OCI-LY1 (cell line): ENCODE data around the gene CISH.

Experiments
- H2AFZ ChIP-seq: fragments of 200-600 bp; sonication (generic), shearing (Covaris generic); 2 replicates; pipeline ENCODE4 v1.6.0; 2014; ENCODE audit warnings: antibody characterized with exemption, mild to moderate bottlenecking, low read length
- H3F3A ChIP-seq: fragments of 200-600 bp; sonication (generic), shearing (Covaris generic); 2 replicates; pipeline ENCODE4 v1.6.0; 2014; ENCODE audit warnings: mild to moderate bottlenecking, antibody characterized with exemption, low read length, moderate library complexity; ENCODE audit not compliant: insufficient read depth
- H3K27ac ChIP-seq: fragments of 200-600 bp; sonication (generic); 2 replicates; pipeline ENCODE4 v1.5.1; 2014; ENCODE audit warnings: low read length, mixed run types, mild to moderate bottlenecking, low read depth; ENCODE audit not compliant: poor library complexity, severe bottlenecking
- H3K27me3 ChIP-seq: fragments of 200-600 bp; sonication (generic); 2 replicates; pipeline ENCODE4 v1.6.0; 2014; ENCODE audit warnings: antibody characterized with exemption, mild to moderate bottlenecking, low read length, moderate library complexity; ENCODE audit not compliant: insufficient read depth
- H3K36me3 ChIP-seq: fragments of 200-600 bp; sonication (generic); 2 replicates; pipeline ENCODE4 v1.6.1; 2014; ENCODE audit warnings: mild to moderate bottlenecking, antibody characterized with exemption, low read length, moderate library complexity, mixed read lengths; ENCODE audit not compliant: insufficient read depth
- H3K4me1 ChIP-seq: fragments of 200-600 bp; sonication (generic); 2 replicates; pipeline ENCODE4 v1.5.1; 2014; ENCODE audit warnings: mild to moderate bottlenecking, low read length, moderate library complexity; ENCODE audit not compliant: insufficient read depth, severe bottlenecking
- H3K4me2 ChIP-seq: fragments of 200-600 bp; sonication (generic), shearing (Covaris generic); 2 replicates; pipeline ENCODE4 v1.6.1; 2014; ENCODE audit warnings: low read length
- H3K4me3 ChIP-seq: fragments of 200-600 bp; sonication (generic); 2 replicates; pipeline ENCODE4 v1.5.1; 2014; ENCODE audit warnings: low read length, low read depth, mild to moderate bottlenecking, mixed read lengths; ENCODE audit not compliant: poor library complexity, severe bottlenecking
- H3K79me2 ChIP-seq: fragments of 200-600 bp; shearing (Covaris generic); 2 replicates; pipeline ENCODE4 v1.6.1; 2016; ENCODE audit warnings: mixed run types, low read length, mixed read lengths; ENCODE audit not compliant: insufficient read depth
- H3K9ac ChIP-seq: fragments of 200-600 bp; sonication (generic), shearing (Covaris generic); 2 replicates; pipeline ENCODE4 v1.6.1; 2014; ENCODE audit warnings: mild to moderate bottlenecking, low read length, mixed read lengths
- H3K9me2 ChIP-seq: fragments of 200-600 bp; sonication (generic), shearing (Covaris generic); 2 replicates; pipeline ENCODE4 v1.6.1; 2014; ENCODE audit warnings: low read depth, mild to moderate bottlenecking, low read length, mixed read lengths
- H3K9me3 ChIP-seq: fragments of 200-600 bp; shearing (Covaris generic); 2 replicates; pipeline ENCODE4 v1.6.1; 2014; ENCODE audit warnings: low read length, mixed read lengths
- H4K20me1 ChIP-seq: fragments of 200-600 bp; sonication (generic), shearing (Covaris generic); 2 replicates; pipeline ENCODE4 v1.6.0; 2016; ENCODE audit warnings: mild to moderate bottlenecking, low read length; ENCODE audit not compliant: insufficient read depth
- EZH2 ChIP-seq: fragments of 200-600 bp; sonication (generic), shearing (Covaris generic); IDR thresholded peaks from 2 replicates; pipeline ENCODE4 v1.8.0; 2017; ENCODE audit warnings: borderline replicate concordance, mixed run types, mild to moderate bottlenecking, antibody characterized with exemption, low read length, moderate library complexity, mixed read lengths
- TF ChIP-seq, protein P1 (sequence below): fragments of 200-600 bp; sonication (generic), shearing (Covaris generic); IDR thresholded peaks from 2 replicates; pipeline ENCODE4 v1.5.1; 2017; ENCODE audit warnings: mild to moderate bottlenecking, antibody characterized with exemption, low read length, moderate library complexity, mixed read lengths

Gene CISH

DNA sequence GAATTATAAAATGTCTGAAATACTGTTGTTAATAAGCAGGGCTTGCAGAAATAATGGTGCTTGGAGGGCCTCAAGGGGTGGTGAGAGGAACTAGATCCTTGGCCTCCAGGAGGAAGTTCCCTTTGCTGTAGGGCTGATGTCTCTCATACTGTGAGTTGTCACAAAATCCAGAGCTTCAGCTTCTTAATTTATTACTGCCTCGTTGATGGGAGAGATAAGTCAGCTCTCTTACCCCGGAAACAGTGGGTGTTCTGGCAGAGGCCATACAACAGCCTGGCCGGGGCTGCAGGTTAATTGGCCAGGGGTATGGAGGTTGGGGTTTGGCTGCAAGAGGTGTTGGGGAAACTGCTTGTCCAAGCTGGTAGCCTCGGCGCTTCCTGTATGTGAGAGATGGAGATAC, 20.9 kb upstream of the CISH start:
- H3K4me1 ChIP-seq: no peaks in the 10 kb centered on the region
- H4K20me1 ChIP-seq: no peaks in the 10 kb centered on the region
- no peaks in the 10 kb centered on the region for H3K36me3 ChIP-seq
- H3K9me3 ChIP-seq: no peaks in the 10 kb centered on the region
- H3K9ac ChIP-seq: no peak overlapping the region
- no peak overlapping the region for H2AFZ ChIP-seq
- no peaks in the 10 kb centered on the region for H3K9me2 ChIP-seq
- no peak overlapping the region for H3K4me2 ChIP-seq
- H3K27me3 ChIP-seq: no peaks in the 10 kb centered on the region
- no peak overlapping the region for H3K4me3 ChIP-seq
- no peaks in the 10 kb centered on the region for H3F3A ChIP-seq
- H3K79me2 ChIP-seq: no peaks in the 10 kb centered on the region
- no peak overlapping the region for H3K27ac ChIP-seq
- TF ChIP-seq, protein P1, sequence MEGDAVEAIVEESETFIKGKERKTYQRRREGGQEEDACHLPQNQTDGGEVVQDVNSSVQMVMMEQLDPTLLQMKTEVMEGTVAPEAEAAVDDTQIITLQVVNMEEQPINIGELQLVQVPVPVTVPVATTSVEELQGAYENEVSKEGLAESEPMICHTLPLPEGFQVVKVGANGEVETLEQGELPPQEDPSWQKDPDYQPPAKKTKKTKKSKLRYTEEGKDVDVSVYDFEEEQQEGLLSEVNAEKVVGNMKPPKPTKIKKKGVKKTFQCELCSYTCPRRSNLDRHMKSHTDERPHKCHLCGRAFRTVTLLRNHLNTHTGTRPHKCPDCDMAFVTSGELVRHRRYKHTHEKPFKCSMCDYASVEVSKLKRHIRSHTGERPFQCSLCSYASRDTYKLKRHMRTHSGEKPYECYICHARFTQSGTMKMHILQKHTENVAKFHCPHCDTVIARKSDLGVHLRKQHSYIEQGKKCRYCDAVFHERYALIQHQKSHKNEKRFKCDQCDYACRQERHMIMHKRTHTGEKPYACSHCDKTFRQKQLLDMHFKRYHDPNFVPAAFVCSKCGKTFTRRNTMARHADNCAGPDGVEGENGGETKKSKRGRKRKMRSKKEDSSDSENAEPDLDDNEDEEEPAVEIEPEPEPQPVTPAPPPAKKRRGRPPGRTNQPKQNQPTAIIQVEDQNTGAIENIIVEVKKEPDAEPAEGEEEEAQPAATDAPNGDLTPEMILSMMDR: no peak
- TF ChIP-seq EZH2: no peak

DNA sequence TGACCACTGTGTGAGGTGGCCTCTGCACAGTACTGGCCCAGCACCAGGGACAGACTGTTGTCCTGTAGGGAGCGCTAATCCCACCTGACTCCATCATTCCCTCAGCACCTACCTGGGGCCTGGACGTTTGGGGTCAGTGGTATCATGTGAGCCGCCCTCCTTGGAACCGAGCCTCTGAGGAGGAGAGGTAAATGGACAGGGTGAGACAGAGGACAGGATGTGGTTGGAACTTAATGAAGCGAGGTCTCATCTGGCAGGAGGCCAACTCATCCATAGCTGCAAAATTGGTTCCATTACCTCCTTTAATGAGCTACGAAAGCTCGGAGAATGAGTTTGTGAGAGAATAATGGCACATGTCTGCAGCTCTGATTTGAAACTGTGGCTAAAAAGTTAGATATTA, 19.3 kb upstream of the CISH start:
- Histone ChIP-seq H3K4me1 (no peaks in the 10 kb centered on the region), H3K27me3 (no peaks in the 10 kb centered on the region), H3F3A (no peaks in the 10 kb centered on the region), H3K36me3 (no peaks in the 10 kb centered on the region), H3K79me2 (no peaks in the 10 kb centered on the region), H3K9me3 (no peaks in the 10 kb centered on the region), H3K9ac (no peak overlapping the region), H3K27ac (no peak overlapping the region), H3K4me2 (no peak overlapping the region), H2AFZ (no peak overlapping the region), H3K4me3 (no peak overlapping the region), H3K9me2 (no peaks in the 10 kb centered on the region), H4K20me1 (no peaks in the 10 kb centered on the region)
- no peak for TF ChIP-seq EZH2
- TF ChIP-seq, protein P1: no peak

DNA sequence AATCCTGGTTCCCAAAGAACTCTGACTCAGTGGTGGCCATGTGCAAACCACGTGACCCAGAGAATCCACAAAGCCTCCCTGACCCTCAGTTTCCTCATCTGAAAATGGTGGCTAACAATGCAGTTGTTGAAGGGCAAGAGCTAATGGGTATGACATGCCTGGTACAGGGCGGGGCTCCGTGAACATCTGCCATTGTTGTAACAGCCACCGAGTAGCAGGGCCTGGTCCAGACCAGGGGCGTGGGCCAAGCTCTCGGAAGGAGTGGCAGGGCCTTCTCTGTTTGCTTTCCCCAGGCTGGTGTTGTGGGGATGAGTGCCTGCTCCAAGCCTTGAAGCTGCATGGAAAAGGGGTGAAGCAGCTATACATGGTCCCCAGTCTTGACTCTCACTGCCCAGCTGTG, 18.8 kb upstream of the CISH start:
- Histone ChIP-seq H3K9me2 (no peaks in the 10 kb centered on the region), H3K4me1 (no peaks in the 10 kb centered on the region), H3K4me3 (no peak overlapping the region), H3K9ac (no peak overlapping the region), H3F3A (no peaks in the 10 kb centered on the region), H3K9me3 (no peaks in the 10 kb centered on the region), H3K27ac (no peak overlapping the region), H3K79me2 (no peaks in the 10 kb centered on the region), H3K27me3 (no peaks in the 10 kb centered on the region), H2AFZ (no peak overlapping the region), H3K4me2 (no peak overlapping the region), H4K20me1 (no peaks in the 10 kb centered on the region), H3K36me3 (no peaks in the 10 kb centered on the region)
- TF ChIP-seq EZH2: no peak
- TF ChIP-seq, protein P1: no peak
